ENCODE measurements around the gene ATP1A1. TPM values are rescaled to one million over a fixed set of nuclear protein-coding genes. Genes with fewer than 3 reads are reported as not detected.

ATP1A1 gene
- total and polyA plus RNA-seq, 2 donors (not counting 1 experiment from before 2014, with no cell fraction given): 58.9 to 107 TPM

DNA sequence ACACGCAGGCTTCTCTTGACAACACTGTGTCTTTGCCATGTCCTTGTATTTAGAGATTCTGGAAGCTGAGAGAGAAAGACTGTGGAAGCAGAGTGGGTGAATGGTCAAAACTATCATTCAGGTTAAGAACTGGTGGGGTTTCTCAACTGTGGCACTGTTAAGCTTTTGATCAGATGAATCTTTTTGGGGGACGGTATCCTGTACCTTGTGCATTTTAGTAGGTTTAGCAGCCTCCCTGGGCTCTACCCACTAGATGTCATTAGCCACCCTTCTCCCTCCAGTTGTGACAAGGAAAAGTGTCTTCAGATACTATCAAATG lies 39.4 kb downstream of the ATP1A1 start:
- TF ChIP-seq, protein P1, sequence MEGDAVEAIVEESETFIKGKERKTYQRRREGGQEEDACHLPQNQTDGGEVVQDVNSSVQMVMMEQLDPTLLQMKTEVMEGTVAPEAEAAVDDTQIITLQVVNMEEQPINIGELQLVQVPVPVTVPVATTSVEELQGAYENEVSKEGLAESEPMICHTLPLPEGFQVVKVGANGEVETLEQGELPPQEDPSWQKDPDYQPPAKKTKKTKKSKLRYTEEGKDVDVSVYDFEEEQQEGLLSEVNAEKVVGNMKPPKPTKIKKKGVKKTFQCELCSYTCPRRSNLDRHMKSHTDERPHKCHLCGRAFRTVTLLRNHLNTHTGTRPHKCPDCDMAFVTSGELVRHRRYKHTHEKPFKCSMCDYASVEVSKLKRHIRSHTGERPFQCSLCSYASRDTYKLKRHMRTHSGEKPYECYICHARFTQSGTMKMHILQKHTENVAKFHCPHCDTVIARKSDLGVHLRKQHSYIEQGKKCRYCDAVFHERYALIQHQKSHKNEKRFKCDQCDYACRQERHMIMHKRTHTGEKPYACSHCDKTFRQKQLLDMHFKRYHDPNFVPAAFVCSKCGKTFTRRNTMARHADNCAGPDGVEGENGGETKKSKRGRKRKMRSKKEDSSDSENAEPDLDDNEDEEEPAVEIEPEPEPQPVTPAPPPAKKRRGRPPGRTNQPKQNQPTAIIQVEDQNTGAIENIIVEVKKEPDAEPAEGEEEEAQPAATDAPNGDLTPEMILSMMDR (IDR thresholded peaks at IDR 0.05): no peak
- TF ChIP-seq EZH2 (IDR thresholded peaks at IDR 0.05; ENCODE audit: borderline replicate concordance, insufficient read depth, low read depth, low read length, poor library complexity, severe bottlenecking): no peak
- intact Hi-C loops (cut with micrococcal nuclease): loop anchor here (10.0 kb wide), 1 partner anchor 142 kb away; no protein-coding TSS in a partner anchor
- H3K27me3 Mint-ChIP-seq: no peaks in the 10 kb centered on the region
- H3K4me3 ChIP-seq (ENCODE audit: control extremely low read depth in 1 of 5, extremely low read depth in 1 of 5, insufficient read depth in 1 of 5, low read depth in 2 of 5, low read length in 4 of 5): no peak overlapping the region
- no peaks in the 10 kb centered on the region for H4K20me1 ChIP-seq (ENCODE audit: control insufficient read depth, insufficient read depth, low read length, poor library complexity, severe bottlenecking)
- H3K4me2 ChIP-seq (replicated peaks; ENCODE audit: low read depth, low read length, poor library complexity, severe bottlenecking): no peak overlapping the region
- no peak for DNase-seq
- peaks cover 2 to 4% of the 10 kb centered on the region in 2 donors for H3K4me1 ChIP-seq (ENCODE audit: control insufficient read depth in 2 of 2, insufficient read depth in 2 of 2, low read length in 2 of 2)
- H3K36me3 ChIP-seq (replicated peaks in 1 of 2; ENCODE audit: control extremely low read depth in 1 of 2, control insufficient read depth in 1 of 2, extremely low read depth in 1 of 2, insufficient read depth in 2 of 2, low read length in 1 of 2): peaks cover 0 to 5% of the 10 kb centered on the region in 2 experiments
- no peaks in the 10 kb centered on the region for H3K79me2 ChIP-seq (ENCODE audit: control insufficient read depth, insufficient read depth, low read length)
- WGBS (ENCODE audit: insufficient coverage): 100% methylated on average over 2 of the region's 2 CpGs
- no peak overlapping the region for H3K4me3 Mint-ChIP-seq
- H3K27me3 ChIP-seq (replicated peaks in 1 of 4; ENCODE audit: control extremely low read depth in 1 of 4, control insufficient read depth in 3 of 4, insufficient read depth in 4 of 4, low read length in 3 of 4): no peaks in the 10 kb centered on the region
- H3K9ac ChIP-seq (ENCODE audit: low read length): no peak overlapping the region
- H2AFZ ChIP-seq (ENCODE audit: insufficient read depth, low read depth, low read length, poor library complexity, severe bottlenecking): no peak overlapping the region
- POLR2A ChIA-PET: no interaction called here
- no peak for ATAC-seq (ENCODE audit: low read depth)
- peaks cover 10% of the 10 kb centered on the region for H3K4me1 Mint-ChIP-seq
- no peak overlapping the region for H3K27ac ChIP-seq (ENCODE audit: low read length in 2 of 2)
- CTCF ChIA-PET: interaction anchor here (0.9 to 1.5 kb wide), 2 partner anchors 72 to 73 kb away, joined by 3 to 4 read pairs; no protein-coding TSS in a partner anchor
- H3K9me3 ChIP-seq (ENCODE audit: control extremely low read depth in 1 of 3, control insufficient read depth in 2 of 3, insufficient read depth in 1 of 3, low read length in 2 of 3): no peaks in the 10 kb centered on the region
- no peaks in the 10 kb centered on the region for H3K9me3 Mint-ChIP-seq (ENCODE audit: insufficient read depth)
- H3K27ac Mint-ChIP-seq: no peak overlapping the region

DNA sequence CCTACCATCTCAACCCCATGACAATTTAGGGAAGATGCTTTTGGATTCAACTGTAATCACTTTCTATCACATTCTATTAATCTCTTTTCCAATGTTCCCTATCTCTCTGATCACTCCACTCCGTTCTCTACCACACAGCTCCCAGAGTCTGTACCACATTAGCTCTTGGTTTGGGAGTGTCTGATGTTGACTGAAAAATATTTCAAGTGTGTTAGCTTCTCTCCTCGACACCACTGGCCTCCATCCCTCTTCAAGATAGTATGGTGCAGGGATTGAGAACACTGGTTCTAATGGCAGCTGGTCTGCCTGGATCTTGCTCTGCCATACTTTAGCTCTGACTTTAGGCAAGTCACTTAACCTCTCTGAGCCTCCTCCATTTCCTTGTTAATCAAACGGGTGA lies 39.9 kb downstream of the ATP1A1 start:
- H3K4me1 Mint-ChIP-seq: peaks cover 15% of the 10 kb centered on the region
- H3K27me3 Mint-ChIP-seq: no peaks in the 10 kb centered on the region
- POLR2A ChIA-PET: no interaction called here
- TF ChIP-seq, protein P1 (IDR thresholded peaks at IDR 0.05): no peak
- TF ChIP-seq EZH2 (IDR thresholded peaks at IDR 0.05; ENCODE audit: borderline replicate concordance, insufficient read depth, low read depth, low read length, poor library complexity, severe bottlenecking): no peak
- CTCF ChIA-PET: interaction anchor here (0.9 to 1.5 kb wide), 2 partner anchors 71 to 73 kb away, joined by 3 to 4 read pairs; no protein-coding TSS in a partner anchor
- no peaks in the 10 kb centered on the region for H4K20me1 ChIP-seq (ENCODE audit: control insufficient read depth, insufficient read depth, low read length, poor library complexity, severe bottlenecking)
- no peak overlapping the region for H3K9ac ChIP-seq (ENCODE audit: low read length)
- H3K9me3 ChIP-seq (ENCODE audit: control extremely low read depth in 1 of 3, control insufficient read depth in 2 of 3, insufficient read depth in 1 of 3, low read length in 2 of 3): no peaks in the 10 kb centered on the region
- H3K4me1 ChIP-seq (ENCODE audit: control insufficient read depth in 2 of 2, insufficient read depth in 2 of 2, low read length in 2 of 2): peaks cover 7 to 9% of the 10 kb centered on the region in 2 donors
- ATAC-seq (ENCODE audit: low read depth): no peak
- no peak overlapping the region for H3K4me3 Mint-ChIP-seq
- WGBS (ENCODE audit: insufficient coverage): no CpG with 5 or more reads among the region's 3 CpGs
- no peaks in the 10 kb centered on the region for H3K9me3 Mint-ChIP-seq (ENCODE audit: insufficient read depth)
- H2AFZ ChIP-seq (ENCODE audit: insufficient read depth, low read depth, low read length, poor library complexity, severe bottlenecking): no peak overlapping the region
- H3K4me3 ChIP-seq (ENCODE audit: control extremely low read depth in 1 of 5, extremely low read depth in 1 of 5, insufficient read depth in 1 of 5, low read depth in 2 of 5, low read length in 4 of 5): no peak overlapping the region
- no peak overlapping the region for H3K27ac Mint-ChIP-seq
- intact Hi-C loops (cut with micrococcal nuclease): loop anchor here (10.0 kb wide), 1 partner anchor 142 kb away; no protein-coding TSS in a partner anchor
- peaks cover 0 to 3% of the 10 kb centered on the region in 2 experiments for H3K36me3 ChIP-seq (replicated peaks in 1 of 2; ENCODE audit: control extremely low read depth in 1 of 2, control insufficient read depth in 1 of 2, extremely low read depth in 1 of 2, insufficient read depth in 2 of 2, low read length in 1 of 2)
- no peak overlapping the region for H3K4me2 ChIP-seq (replicated peaks; ENCODE audit: low read depth, low read length, poor library complexity, severe bottlenecking)
- H3K27ac ChIP-seq (ENCODE audit: low read length in 2 of 2): no peak overlapping the region
- H3K27me3 ChIP-seq (replicated peaks in 1 of 4; ENCODE audit: control extremely low read depth in 1 of 4, control insufficient read depth in 3 of 4, insufficient read depth in 4 of 4, low read length in 3 of 4): no peaks in the 10 kb centered on the region
- DNase-seq: no peak
- peaks cover 4% of the 10 kb centered on the region for H3K79me2 ChIP-seq (ENCODE audit: control insufficient read depth, insufficient read depth, low read length)
